ENCODE measurements around the gene RNPEPL1.

GRCh38 chr2:240613781-240614180 is 45.5 kb downstream of the RNPEPL1 start:
- TF ChIP-seq CTCF (IDR thresholded peaks at IDR 0.05), result no peak
- TF ChIP-seq POLR2A (IDR thresholded peaks at IDR 0.05), result no peak

Data from sigmoid colon (tissue), 3 donors.